HEK293T (cell line): Measurements from ENCODE around the gene PCDHA8.
"Not testable (repeated sequence)": the region's sequence is repeated elsewhere in the genome, so short reads cannot be mapped to it uniquely, and the experiment has no call there.

Experiments used
- CTCF ChIA-PET: fragments of 350-600 bp; formaldehyde crosslinking; extraction: SDS; loops from one replicate; lab custom pipeline; 2021; ENCODE audit warnings: antibody characterized with exemption, inconsistent platforms; lab: Yijun Ruan, JAX
- POLR2A ChIA-PET: fragments of 350-600 bp; formaldehyde crosslinking; extraction: SDS; loops from one replicate; lab custom pipeline; 2020; ENCODE audit warnings: antibody characterized with exemption, inconsistent platforms; lab: Yijun Ruan, JAX
- DNase-seq: peaks from one replicate; pipeline ENCODE4 v3.0.0; 2012; ENCODE audit warnings: mixed read lengths; ENCODE audit errors: extremely low spot score
- ARNT ChIP-seq: fragments of 450-650 bp; IDR thresholded peaks from 2 replicates; pipeline ENCODE4 v1.6.1; 2017; ENCODE audit warnings: mild to moderate bottlenecking
- BHLHE40 ChIP-seq: fragments of 450-650 bp; IDR thresholded peaks from 2 replicates; pipeline ENCODE4 v1.6.1; 2016; ENCODE audit warnings: mild to moderate bottlenecking, moderate library complexity, borderline replicate concordance
- CTBP1 ChIP-seq: fragments of 450-650 bp; IDR thresholded peaks from 2 replicates; pipeline ENCODE4 v1.6.1; 2016; ENCODE audit warnings: borderline replicate concordance
- ELF4 ChIP-seq: fragments of 450-650 bp; IDR thresholded peaks from 2 replicates; pipeline ENCODE4 v1.6.1; 2017; ENCODE audit warnings: antibody characterized with exemption
- FOXA1 ChIP-seq: fragments of 450-650 bp; IDR thresholded peaks from 2 replicates; pipeline ENCODE4 v1.6.1; 2016; ENCODE audit warnings: mild to moderate bottlenecking
- FOXK2 ChIP-seq: fragments of 450-650 bp; IDR thresholded peaks from 2 replicates; pipeline ENCODE4 v1.6.1; 2016; ENCODE audit warnings: mild to moderate bottlenecking
- FOXM1 ChIP-seq: fragments of 450-650 bp; IDR thresholded peaks from 2 replicates; pipeline ENCODE4 v1.6.1; 2017; ENCODE audit warnings: mild to moderate bottlenecking, borderline replicate concordance
- HDGF ChIP-seq: fragments of 450-650 bp; IDR thresholded peaks from 2 replicates; pipeline ENCODE4 v1.6.1; 2017; ENCODE audit warnings: antibody characterized with exemption, borderline replicate concordance
- L3MBTL2 ChIP-seq: fragments of 450-650 bp; conservative IDR thresholded peaks from 2 replicates; pipeline ENCODE4 v1.6.1; 2016; ENCODE audit warnings: mild to moderate bottlenecking
- LEF1 ChIP-seq: fragments of 450-650 bp; IDR thresholded peaks from 2 replicates; pipeline ENCODE4 v1.6.1; 2017; ENCODE audit warnings: mild to moderate bottlenecking, borderline replicate concordance
- NFRKB ChIP-seq: fragments of 450-650 bp; IDR thresholded peaks from 2 replicates; pipeline ENCODE4 v1.6.1; 2016; ENCODE audit warnings: mild to moderate bottlenecking, moderate library complexity
- PKNOX1 ChIP-seq: fragments of 450-650 bp; IDR thresholded peaks from 2 replicates; pipeline ENCODE4 v1.6.1; 2016
- SP1 ChIP-seq: fragments of 450-650 bp; IDR thresholded peaks from 2 replicates; pipeline ENCODE4 v1.6.1; 2017
- SUZ12 ChIP-seq: fragments of 450-650 bp; IDR thresholded peaks from 2 replicates; pipeline ENCODE4 v1.6.1; 2016; ENCODE audit warnings: mild to moderate bottlenecking
- TARDBP ChIP-seq: fragments of 450-650 bp; IDR thresholded peaks from 2 replicates; pipeline ENCODE4 v1.6.1; 2016
- ZNF384 ChIP-seq: fragments of 450-650 bp; IDR thresholded peaks from 2 replicates; pipeline ENCODE4 v1.6.1; 2016

PCDHA8 gene

GRCh38 chr5:140840978-140841962, at the start of gene PCDHA8:
PCDHA8 (plus strand) TSS chr5:140841187; CDS start chr5:140841322, 135 bp downstream.
- DNase-seq = peak; percentile 43
- TF ChIP-seq FOXK2 (no peak), ELF4 (no peak), LEF1 (no peak), FOXM1 (no peak), HDGF (no peak), SUZ12 (no peak), FOXA1 (no peak), CTBP1 (no peak), SP1 (no peak), TARDBP (no peak), L3MBTL2 (no peak)
- ChIA-PET POLR2A (interaction anchor here (0.8 kb wide), 1 partner anchor 199 kb away, joined by 3 read pairs; no protein-coding TSS in a partner anchor), CTCF (interaction anchor here (0.5 to 1.5 kb wide), 14 partner anchors 10 to 245 kb away, joined by 3 to 6 read pairs (median 3); partner anchors contain the start of genes PCDHA1, PCDHA10, PCDHA11 and PCDHA5)

- CTCF ChIA-PET = no interaction called here
Observed at GRCh38 chr5:140794595-140795258, 46.3 kb upstream of the PCDHA8 start, which contains the start of gene PCDHA2. PCDHA2 (plus strand) TSS chr5:140794852.

GRCh38 chr5:140795259-140795641, 45.7 kb upstream of the PCDHA8 start:
- TF ChIP-seq LEF1 (no peak), L3MBTL2 (no peak), HDGF (no peak), ARNT (no peak), SP1 (no peak), SUZ12 (no peak), ELF4 (no peak), FOXA1 (no peak), BHLHE40 (no peak), ZNF384 (no peak), FOXM1 (no peak), FOXK2 (no peak), CTBP1 (no peak)
- POLR2A ChIA-PET = no interaction called here
- CTCF ChIA-PET = no interaction called here
- peak; percentile 16 for DNase-seq

More at GRCh38 chr5:140794595-140795258, 46.3 kb upstream of the PCDHA8 start, which contains the start of gene PCDHA2:
- POLR2A ChIA-PET = no interaction called here
- no peak for DNase-seq
- TF ChIP-seq FOXK2 (no peak), BHLHE40 (no peak), FOXM1 (no peak), ARNT (no peak), SP1 (no peak), FOXA1 (no peak), NFRKB (no peak), ELF4 (no peak), CTBP1 (no peak), LEF1 (no peak), SUZ12 (no peak), HDGF (no peak), L3MBTL2 (no peak), TARDBP (no peak), ZNF384 (no peak), PKNOX1 (no peak)

- CTCF ChIA-PET = not testable (repeated sequence)
Observed at GRCh38 chr5:140796072-140796717, 44.8 kb upstream of the PCDHA8 start.

GRCh38 chr5:140796718-140797095, 44.3 kb upstream of the PCDHA8 start:
- DNase-seq = no peak
- POLR2A ChIA-PET = no interaction called here
- TF ChIP-seq HDGF (no peak), ZNF384 (no peak), NFRKB (no peak), FOXM1 (no peak), LEF1 (no peak), L3MBTL2 (no peak), SUZ12 (no peak)
- CTCF ChIA-PET = no interaction called here

More at GRCh38 chr5:140796072-140796717, 44.8 kb upstream of the PCDHA8 start:
- DNase-seq, POLR2A ChIA-PET: not testable (repeated sequence)

GRCh38 chr5:140800816-140801493, 40.0 kb upstream of the PCDHA8 start, which contains the start of gene PCDHA3:
PCDHA3 (plus strand) TSS chr5:140801057.
- no peak for DNase-seq
- ChIA-PET CTCF (no interaction called here), POLR2A (no interaction called here)
- TF ChIP-seq PKNOX1 (no peak), FOXM1 (no peak), TARDBP (no peak), FOXA1 (no peak), LEF1 (no peak), FOXK2 (no peak), NFRKB (no peak), BHLHE40 (no peak), ZNF384 (no peak), SP1 (no peak)
